Colonic mucosa (tissue), 4 donors: ENCODE results near the gene MBD5. TPM values are rescaled to one million over a fixed set of nuclear protein-coding genes. Genes with fewer than 3 reads are reported as not detected.

ENCODE experiments used
- DNase-seq: peaks from one replicate; pipeline ENCODE4 v3.0.0-alpha.2; 2020
- H3K27ac ChIP-seq: fragments of 200-600 bp; one replicate; pipeline ENCODE4 v1.8.0; 2021
- H3K27me3 ChIP-seq: fragments of 200-600 bp; one replicate; pipeline ENCODE4 v1.8.0; 2021
- H3K36me3 ChIP-seq: fragments of 200-600 bp; one replicate; pipeline ENCODE4 v1.8.0; 2021
- H3K4me1 ChIP-seq: fragments of 200-600 bp; one replicate; pipeline ENCODE4 v1.8.0; 2021; ENCODE audit warnings: mild to moderate bottlenecking
- H3K4me3 ChIP-seq: fragments of 200-600 bp; one replicate; pipeline ENCODE4 v1.8.0; 2021
- H3K9ac ChIP-seq, 2 donors: one replicate each; pipeline ENCODE4 v1.7.0; 2013; ENCODE audit warnings: control low read depth in 2 of 2, low read depth in 2 of 2, low read length in 2 of 2
- H3K9me3 ChIP-seq: fragments of 200-600 bp; one replicate; pipeline ENCODE4 v1.8.0; 2021
- CTCF ChIP-seq: fragments of 200-600 bp; IDR thresholded peaks from one replicate; pipeline ENCODE4 v1.8.0; 2022; ENCODE audit warnings: antibody characterized with exemption, mild to moderate bottlenecking
- intact Hi-C: fragments of 100-400 bp; cut with DNase I; formaldehyde crosslinking; loops from one replicate; pipeline ENCODE4 v1.14.1; 2022
- total RNA-seq, 2 donors: library from RNA; stranded (reverse); fragmentation: NEBNext Ultra II Directional in 1 of 2; extraction: Animal tissue kit (Norgen Biotek cat#: 25700) in 1 of 2; gene quantifications; one replicate each; pipeline ENCODE4 v1.2.1, GENCODE V29; 2021
- donor health status: healthy.
- donor health status: DM: no; HTN: no; CAD: no.
- donor health status: DM: no; HTN: no; CAD: no.

Gene MBD5
- total RNA-seq, 2 donors from 2014 or later = 26.7 to 29.6 TPM

- H3K27me3 ChIP-seq = no peaks in the 10 kb centered on the region
- H3K4me3 ChIP-seq = no peak overlapping the region
- no peak overlapping the region for H3K9ac ChIP-seq
- H3K27ac ChIP-seq = no peak overlapping the region
- intact Hi-C loops = no loop called here
- no peak for TF ChIP-seq CTCF
- no peaks in the 10 kb centered on the region for H3K36me3 ChIP-seq
- H3K9me3 ChIP-seq = no peaks in the 10 kb centered on the region
- no peak for DNase-seq
- H3K4me1 ChIP-seq = no peaks in the 10 kb centered on the region
Measured at GRCh38 chr2:148391324-148391723, 370.4 kb downstream of the MBD5 start.

- H3K36me3 ChIP-seq = no peaks in the 10 kb centered on the region
- no peak overlapping the region for H3K27ac ChIP-seq
- no peaks in the 10 kb centered on the region for H3K4me1 ChIP-seq
- H3K9me3 ChIP-seq = no peaks in the 10 kb centered on the region
- H3K9ac ChIP-seq = no peak overlapping the region
- no peaks in the 10 kb centered on the region for H3K27me3 ChIP-seq
- H3K4me3 ChIP-seq = no peak overlapping the region
- TF ChIP-seq CTCF = no peak
- intact Hi-C loops = no loop called here
- no peak for DNase-seq
Measured at GRCh38 chr2:148402786-148403185, 381.9 kb downstream of the MBD5 start.

DNA sequence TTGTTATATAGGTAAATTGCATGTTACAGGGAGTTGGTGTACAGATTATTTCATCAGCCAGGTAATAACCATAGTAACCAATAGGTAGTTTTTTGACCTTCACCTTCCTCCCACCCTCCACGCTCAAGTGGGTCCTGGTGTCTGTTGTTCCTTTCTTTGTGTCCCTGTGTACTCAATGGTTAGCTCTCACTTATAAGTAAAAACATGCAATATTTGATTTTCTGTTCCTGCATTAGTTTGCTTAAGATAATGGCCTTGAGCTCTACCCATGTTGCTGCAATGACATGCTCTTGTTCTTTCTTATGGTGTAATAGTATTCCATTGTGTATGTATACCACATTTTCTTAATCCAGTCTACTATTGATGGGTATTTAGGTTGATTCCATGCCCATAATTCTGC is 390.0 kb downstream of the MBD5 start:
- Histone ChIP-seq H3K4me3 (no peak overlapping the region), H3K27me3 (no peaks in the 10 kb centered on the region), H3K36me3 (no peaks in the 10 kb centered on the region), H3K9me3 (no peaks in the 10 kb centered on the region), H3K27ac (no peak overlapping the region), H3K9ac (no peak overlapping the region), H3K4me1 (no peaks in the 10 kb centered on the region)
- TF ChIP-seq CTCF = no peak
- no peak for DNase-seq
- intact Hi-C loops = no loop called here

DNA sequence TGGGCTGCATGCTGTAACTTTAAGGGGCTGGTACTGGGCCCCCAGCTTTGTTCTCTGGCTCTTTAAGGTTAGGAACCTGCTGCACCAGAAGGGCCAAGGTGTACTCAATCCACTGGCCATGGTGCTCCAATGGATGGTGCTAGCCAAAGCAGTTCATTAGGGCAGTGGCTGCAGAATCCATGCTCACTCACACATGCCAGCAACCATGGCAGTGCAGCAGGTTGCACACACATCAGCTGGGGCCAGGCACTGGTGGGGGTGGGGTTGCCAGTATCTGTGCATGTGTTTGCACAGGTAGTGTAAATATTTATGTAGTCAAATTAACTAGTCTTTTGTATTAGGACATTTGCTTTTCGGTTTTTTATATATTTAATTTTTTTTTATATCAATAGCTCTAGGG is 395.4 kb downstream of the MBD5 start:
- no peak overlapping the region for H3K4me3 ChIP-seq
- no peak for DNase-seq
- H3K9me3 ChIP-seq = no peaks in the 10 kb centered on the region
- intact Hi-C loops = no loop called here
- no peak for TF ChIP-seq CTCF
- no peaks in the 10 kb centered on the region for H3K27me3 ChIP-seq
- no peak overlapping the region for H3K27ac ChIP-seq
- H3K4me1 ChIP-seq = no peaks in the 10 kb centered on the region
- no peak overlapping the region for H3K9ac ChIP-seq
- H3K36me3 ChIP-seq = no peaks in the 10 kb centered on the region

DNA sequence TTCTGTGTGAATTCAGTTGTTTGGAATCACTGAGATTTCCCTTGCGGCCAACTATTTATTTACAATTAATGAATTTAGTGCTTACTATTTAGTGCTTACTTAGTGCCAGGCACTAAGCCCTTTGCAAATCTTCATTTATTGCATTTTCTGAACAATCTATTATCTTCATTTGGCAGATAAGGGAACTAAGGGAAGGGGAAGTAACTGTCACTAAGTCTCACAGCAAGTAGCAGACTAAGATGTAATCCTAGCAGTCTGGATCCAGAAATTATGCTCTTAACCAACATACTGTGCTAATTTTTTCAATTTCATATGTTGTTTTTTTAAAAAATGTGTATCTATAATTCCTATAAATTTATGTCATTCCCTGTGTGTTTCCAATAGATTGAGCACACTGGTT is 409.2 kb downstream of the MBD5 start:
- H3K27me3 ChIP-seq = no peaks in the 10 kb centered on the region
- intact Hi-C loops = no loop called here
- H3K4me3 ChIP-seq = no peak overlapping the region
- no peak for DNase-seq
- no peak overlapping the region for H3K27ac ChIP-seq
- H3K9me3 ChIP-seq = no peaks in the 10 kb centered on the region
- no peak overlapping the region for H3K9ac ChIP-seq
- no peaks in the 10 kb centered on the region for H3K36me3 ChIP-seq
- TF ChIP-seq CTCF = no peak
- no peaks in the 10 kb centered on the region for H3K4me1 ChIP-seq

GRCh38 chr2:148447877-148448276 is 427.0 kb downstream of the MBD5 start:
- no peaks in the 10 kb centered on the region for H3K36me3 ChIP-seq
- no peaks in the 10 kb centered on the region for H3K27me3 ChIP-seq
- H3K27ac ChIP-seq = no peak overlapping the region
- no peak overlapping the region for H3K9ac ChIP-seq
- no peaks in the 10 kb centered on the region for H3K4me1 ChIP-seq
- no peaks in the 10 kb centered on the region for H3K9me3 ChIP-seq
- no peak for DNase-seq
- no peak overlapping the region for H3K4me3 ChIP-seq
- intact Hi-C loops = no loop called here
- no peak for TF ChIP-seq CTCF
